ENCODE results near the gene SOX30.

GRCh38 chr5:157594257-157594656 lies 58.0 kb downstream of the SOX30 start:
- TF ChIP-seq, protein P1, sequence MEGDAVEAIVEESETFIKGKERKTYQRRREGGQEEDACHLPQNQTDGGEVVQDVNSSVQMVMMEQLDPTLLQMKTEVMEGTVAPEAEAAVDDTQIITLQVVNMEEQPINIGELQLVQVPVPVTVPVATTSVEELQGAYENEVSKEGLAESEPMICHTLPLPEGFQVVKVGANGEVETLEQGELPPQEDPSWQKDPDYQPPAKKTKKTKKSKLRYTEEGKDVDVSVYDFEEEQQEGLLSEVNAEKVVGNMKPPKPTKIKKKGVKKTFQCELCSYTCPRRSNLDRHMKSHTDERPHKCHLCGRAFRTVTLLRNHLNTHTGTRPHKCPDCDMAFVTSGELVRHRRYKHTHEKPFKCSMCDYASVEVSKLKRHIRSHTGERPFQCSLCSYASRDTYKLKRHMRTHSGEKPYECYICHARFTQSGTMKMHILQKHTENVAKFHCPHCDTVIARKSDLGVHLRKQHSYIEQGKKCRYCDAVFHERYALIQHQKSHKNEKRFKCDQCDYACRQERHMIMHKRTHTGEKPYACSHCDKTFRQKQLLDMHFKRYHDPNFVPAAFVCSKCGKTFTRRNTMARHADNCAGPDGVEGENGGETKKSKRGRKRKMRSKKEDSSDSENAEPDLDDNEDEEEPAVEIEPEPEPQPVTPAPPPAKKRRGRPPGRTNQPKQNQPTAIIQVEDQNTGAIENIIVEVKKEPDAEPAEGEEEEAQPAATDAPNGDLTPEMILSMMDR (conservative IDR thresholded peaks at IDR 0.05): no peak
- TF ChIP-seq EZH2 (IDR thresholded peaks at IDR 0.05; ENCODE audit: low read depth): no peak

Data from PC-9 (cell line).